Fibroblast of the aortic adventitia (primary cell): ENCODE results near the gene MMAB. TPM values are rescaled to one million over a fixed set of nuclear protein-coding genes. Genes with fewer than 3 reads are reported as not detected.

Source experiments
- DNase-seq: peaks from one replicate; pipeline ENCODE4 v3.0.0-alpha.2; 2010; ENCODE audit warnings: low read depth
- H3K4me3 ChIP-seq: 2 replicates; pipeline ENCODE4 v1.5.1; 2011; ENCODE audit warnings: low read depth, mild to moderate bottlenecking, control low read depth, low read length, moderate library complexity
- CTCF ChIP-seq: IDR thresholded peaks from 2 replicates; pipeline ENCODE4 v1.5.1; 2011; ENCODE audit warnings: mild to moderate bottlenecking, low read length, control low read depth, inconsistent platforms; ENCODE audit not compliant: insufficient read depth
- total RNA-seq: library from RNA; depleted of rRNA; stranded (reverse); fragments of >200 nt; gene quantifications from 2 replicates; pipeline ENCODE4 v1.2.3, GENCODE V29; 2012; ENCODE audit warnings: low replicate concordance

Gene MMAB
- total RNA-seq, 1 donor = 22.0 TPM

DNA sequence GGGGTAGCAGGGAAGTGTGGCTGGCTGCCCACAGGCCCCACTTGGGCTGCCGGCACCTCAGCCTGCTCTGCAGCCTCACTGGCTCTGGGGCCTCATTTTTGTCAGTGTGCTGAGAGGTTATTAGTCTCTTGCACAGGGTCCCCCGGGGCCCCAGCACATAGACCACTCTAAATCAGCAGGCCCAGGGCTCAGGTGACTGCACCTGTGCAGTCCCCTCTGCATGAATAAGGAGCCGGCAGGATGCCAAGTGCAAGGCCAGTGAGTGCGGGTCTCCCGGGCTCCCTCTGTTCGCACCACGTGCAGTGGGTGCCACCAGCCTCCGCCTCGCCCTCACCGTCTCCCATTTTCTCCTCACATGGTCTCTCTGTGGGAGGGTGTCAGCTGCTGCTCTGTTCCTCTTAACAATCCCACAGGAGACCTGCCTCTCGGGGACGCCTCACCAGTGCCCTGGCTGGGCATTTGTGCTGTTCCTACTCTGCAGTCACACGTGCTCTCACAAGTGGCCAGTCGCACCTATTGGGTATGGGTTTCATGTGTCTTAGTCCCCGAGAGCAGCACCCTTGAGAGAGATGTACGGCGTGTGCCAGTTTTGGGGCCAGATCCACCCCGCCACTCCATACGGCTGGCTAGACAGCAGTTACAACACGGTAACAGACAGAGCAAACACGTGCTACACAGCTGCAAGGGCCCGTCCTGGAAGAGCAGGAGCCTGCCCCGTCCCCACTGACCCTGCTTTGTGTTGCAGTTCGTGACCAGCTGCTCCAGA, 40.4 kb downstream of the MMAB start:
- no peak for TF ChIP-seq CTCF
- no peak overlapping the region for H3K4me3 ChIP-seq
- DNase-seq = no peak

- H3K4me3 ChIP-seq = no peak overlapping the region
- no peak for TF ChIP-seq CTCF
- no peak for DNase-seq
Measured at GRCh38 chr12:109531411-109531810, 41.9 kb downstream of the MMAB start.

GRCh38 chr12:109529691-109530640, 43.3 kb downstream of the MMAB start:
- no peak for DNase-seq
- TF ChIP-seq CTCF = no peak
- H3K4me3 ChIP-seq = no peak overlapping the region

GRCh38 chr12:109527489-109528123, 45.7 kb downstream of the MMAB start:
- TF ChIP-seq CTCF = no peak
- DNase-seq = no peak
- H3K4me3 ChIP-seq = no peak overlapping the region

GRCh38 chr12:109525279-109525585, 48.1 kb downstream of the MMAB start:
- TF ChIP-seq CTCF = no peak
- H3K4me3 ChIP-seq = no peak overlapping the region
- no peak for DNase-seq

DNA sequence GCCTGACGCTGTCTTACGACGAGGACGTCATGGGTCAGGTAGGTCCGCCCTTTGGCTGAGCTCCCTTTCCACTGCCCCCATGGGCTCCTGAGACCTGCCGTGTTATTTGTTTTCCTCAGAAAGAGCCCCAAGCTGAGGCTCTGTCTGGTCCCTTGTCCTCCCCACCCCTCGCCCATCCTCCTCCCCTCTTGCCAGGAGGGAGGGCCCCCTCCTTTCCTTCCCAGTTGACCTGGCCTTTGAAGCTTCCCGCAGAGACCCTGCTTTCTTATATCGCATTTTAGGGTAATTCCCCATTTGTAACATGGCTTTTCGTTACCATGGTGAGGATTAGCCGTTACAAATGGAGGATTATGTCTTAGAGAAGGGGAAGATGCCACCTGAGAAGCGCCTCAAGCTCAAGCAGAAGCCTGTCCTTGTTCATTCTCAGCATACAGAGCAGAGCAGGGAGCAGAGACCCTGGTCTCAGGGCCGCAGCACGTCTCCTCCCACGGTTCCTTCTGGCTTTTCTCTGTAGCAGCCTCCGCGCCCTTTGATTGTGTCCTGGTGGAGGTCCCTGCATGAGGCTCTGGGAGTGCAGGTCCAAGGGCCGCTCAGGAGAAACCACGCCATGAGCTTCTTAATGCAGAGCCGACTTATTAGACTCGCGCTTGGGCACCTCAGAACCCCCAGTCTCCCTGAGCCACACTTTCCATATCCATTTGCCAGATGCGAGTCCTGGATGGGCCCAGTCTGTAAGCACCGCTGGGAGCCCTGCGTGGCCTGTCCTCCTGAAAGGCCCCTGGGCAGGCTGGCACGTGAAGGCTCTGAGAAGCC, 48.6 kb downstream of the MMAB start:
- no peak for TF ChIP-seq CTCF
- DNase-seq = no peak
- H3K4me3 ChIP-seq = no peak overlapping the region
